Epithelial cell of prostate (primary cell): ENCODE data around the gene TNS3.

ENCODE experiments used
- DNase-seq: peaks from one replicate; pipeline ENCODE4 v3.0.0-alpha.2; 2011; ENCODE audit warnings: low read depth, low spot score
- H3K27ac ChIP-seq: fragments of 450-650 bp; 2 replicates; pipeline ENCODE4 v1.5.1; 2017; ENCODE audit warnings: mild to moderate bottlenecking

Gene TNS3

DNA sequence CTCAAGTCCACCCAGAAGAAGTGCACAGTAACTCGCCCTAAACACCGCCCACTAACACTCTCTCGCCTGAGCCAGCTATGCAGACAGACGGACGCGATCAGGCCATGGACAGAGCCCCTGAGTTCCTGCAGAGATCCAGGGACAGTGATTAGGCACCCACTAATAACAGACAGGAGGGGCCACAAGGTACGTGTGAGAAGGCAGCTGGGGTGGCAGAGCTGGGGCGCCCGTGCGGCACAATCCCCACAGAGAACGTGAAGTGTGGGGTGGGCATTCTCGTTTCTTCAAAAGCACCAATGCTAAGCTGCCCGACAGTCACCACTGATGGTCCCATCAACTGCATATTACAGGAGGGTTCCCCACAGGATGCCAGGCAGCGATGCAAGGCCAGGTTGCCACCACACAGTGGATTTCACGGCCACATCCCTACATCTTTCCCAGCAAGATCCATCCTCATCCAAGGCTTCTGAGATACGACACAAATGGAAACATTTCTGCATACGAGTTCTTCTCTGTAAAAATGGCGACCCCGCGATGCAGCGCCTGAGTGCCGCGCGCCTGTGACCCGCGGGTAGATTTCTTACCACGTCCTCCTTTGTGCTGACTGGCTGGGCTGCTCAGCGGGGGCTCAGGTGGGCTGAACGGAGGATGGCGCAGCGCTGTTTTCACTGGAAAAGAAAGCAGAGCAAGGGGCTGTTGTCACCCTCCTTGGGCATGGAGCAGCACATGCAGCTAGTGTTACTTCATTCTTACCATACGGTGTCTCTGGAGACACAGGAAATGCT, 237.5 kb downstream of the TNS3 start:
- H3K27ac ChIP-seq, result no peak overlapping the region
- DNase-seq, result no peak

GRCh38 chr7:47343061-47343455, 238.9 kb downstream of the TNS3 start:
- DNase-seq, result no peak
- H3K27ac ChIP-seq, result no peak overlapping the region

DNA sequence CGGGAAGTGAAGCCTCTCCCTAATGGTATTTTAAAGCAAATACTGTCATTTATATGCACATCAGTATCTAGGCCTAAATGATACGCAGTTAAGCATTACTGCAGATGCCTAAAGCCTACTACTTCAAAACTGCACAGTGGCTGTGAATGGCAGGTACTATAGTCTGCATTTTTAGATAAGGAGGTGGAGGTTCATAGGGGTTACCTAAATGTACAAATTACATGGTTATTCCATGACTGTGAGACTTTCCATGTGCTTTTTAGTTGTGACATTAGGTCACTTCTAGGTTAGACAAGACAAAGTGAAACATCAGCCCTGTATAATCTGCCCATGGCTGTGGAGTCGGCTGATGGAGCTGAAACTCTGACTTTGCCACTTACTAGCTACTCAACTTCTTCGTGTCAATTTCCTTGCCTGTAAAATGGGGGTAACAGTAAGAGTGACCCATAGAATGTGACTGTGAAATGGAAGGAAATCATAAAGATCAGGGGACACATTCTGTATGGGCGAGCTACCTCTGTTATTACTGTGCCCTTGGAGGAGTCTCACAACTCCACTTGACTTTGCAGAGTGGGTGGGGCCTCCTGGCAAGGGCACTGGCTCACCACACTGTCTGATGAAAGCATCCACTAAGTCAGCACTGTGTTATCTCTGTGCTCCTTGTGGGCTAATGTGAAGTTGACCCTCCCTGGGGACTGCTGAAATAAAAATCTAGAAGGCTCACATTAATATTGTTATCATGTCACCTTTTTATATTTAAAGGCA, 239.4 kb downstream of the TNS3 start:
- no peak for DNase-seq

DNA sequence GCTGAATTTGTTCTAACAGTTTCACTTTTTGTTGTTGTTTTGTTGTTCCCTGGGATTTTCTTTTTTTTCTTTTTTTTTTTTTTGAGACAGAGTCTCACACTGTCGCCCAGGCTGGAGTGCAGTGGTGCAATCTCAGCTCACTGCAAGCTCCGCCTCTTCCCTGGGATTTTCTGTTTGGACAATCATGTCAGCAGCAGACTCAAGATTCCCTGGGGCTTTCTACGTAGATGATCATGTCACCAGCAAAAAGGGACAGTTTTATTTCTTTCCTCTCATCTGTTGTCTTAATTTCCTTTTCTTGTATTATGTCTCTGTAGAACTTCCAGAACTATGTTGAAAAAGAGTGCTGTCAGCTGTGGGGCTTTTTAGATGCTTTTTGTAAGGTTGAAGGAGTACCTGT, 241.4 kb downstream of the TNS3 start:
- DNase-seq, result no peak
- H3K27ac ChIP-seq, result no peak overlapping the region

More for the DNA sequence above, 239.4 kb downstream of the TNS3 start:
- H3K27ac ChIP-seq, result no peak overlapping the region

- no peak overlapping the region for H3K27ac ChIP-seq
- no peak for DNase-seq
Observed at GRCh38 chr7:47338026-47338425, 243.9 kb downstream of the TNS3 start.

DNA sequence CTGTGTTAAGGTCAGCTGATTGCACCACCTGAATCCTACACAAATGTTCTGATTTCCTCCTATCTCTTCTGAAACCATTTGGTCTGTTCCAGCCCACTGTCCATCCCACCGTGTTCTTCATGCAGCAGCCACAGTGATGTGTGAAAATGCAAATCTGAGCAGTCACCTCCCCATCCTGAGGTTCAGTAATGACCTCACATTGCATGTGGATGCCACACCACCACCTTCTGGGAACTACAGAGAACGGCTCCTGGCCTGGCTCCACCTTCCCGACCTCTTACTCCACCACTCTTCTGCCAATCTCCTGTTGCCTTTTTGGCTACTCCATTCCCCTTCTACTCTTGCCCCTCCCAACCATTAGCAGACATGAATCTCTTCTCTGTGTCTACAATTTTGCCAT, 244.4 kb downstream of the TNS3 start:
- no peak overlapping the region for H3K27ac ChIP-seq
- DNase-seq, result no peak

GRCh38 chr7:47336472-47337425, 245.2 kb downstream of the TNS3 start:
- H3K27ac ChIP-seq, result no peak overlapping the region
- no peak for DNase-seq

DNA sequence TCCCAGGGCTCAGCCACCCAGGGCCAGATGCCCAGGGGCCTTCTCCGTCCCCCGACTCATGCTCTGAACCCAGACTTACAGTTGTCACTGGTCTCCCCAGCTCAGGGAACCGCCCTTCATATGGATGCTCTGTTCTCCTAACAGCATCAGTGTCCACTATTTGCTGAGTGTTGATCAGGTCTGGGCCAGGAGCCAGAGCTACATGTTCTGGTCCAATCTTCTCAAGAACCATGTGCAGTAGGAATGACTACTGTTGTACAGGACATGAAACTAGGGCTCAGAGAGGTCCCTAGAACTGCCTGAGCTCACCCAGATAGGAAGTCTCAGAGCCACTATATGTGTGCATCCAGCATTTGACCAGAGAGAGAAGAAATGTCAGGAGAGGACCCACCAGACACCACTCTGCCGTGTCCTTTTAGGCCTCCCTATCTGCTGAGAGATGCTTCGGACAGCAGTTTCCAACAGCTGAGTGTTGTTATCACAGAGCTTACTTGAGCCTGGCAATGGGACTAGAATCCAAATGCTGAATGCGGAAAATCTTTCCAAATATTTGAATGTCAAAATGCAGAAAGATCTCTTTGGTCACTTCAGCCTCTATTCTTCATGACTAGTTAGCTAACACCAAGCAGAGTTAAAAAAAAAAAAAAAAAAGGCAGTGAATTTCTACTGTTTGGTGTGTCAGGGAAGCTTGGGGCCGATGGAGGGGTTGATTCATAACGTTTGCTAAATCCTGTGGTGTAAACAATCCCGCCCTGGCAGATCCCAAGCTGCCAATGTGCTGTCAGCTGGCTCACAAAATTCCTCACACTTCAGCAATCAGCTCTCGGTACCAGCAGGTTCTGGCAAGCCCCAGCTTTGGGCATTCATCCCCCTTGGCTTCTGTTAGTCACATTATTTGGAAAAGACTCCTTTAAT, 246.1 kb downstream of the TNS3 start:
- no peak overlapping the region for H3K27ac ChIP-seq
- DNase-seq, result peak; percentile 89

DNA sequence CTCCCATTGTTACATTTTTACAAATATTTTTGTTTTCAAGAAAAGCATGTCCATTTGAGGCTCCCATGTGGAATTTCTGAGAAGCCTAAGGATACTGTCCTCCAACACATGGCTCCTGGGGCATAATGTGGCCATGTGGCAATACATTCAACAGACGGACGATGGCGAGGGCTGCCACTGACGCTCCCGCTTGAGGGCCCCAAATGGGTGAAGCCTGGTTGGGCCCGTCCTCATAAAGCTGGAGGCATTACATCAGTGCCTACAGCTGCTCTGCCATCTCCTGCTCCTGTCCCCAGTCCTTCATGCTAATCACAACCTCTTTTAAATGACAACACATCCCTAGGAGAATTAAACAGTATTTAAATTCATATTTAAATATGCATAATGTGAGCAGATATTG, 246.8 kb downstream of the TNS3 start:
- H3K27ac ChIP-seq, result no peak overlapping the region
- DNase-seq, result no peak

- DNase-seq, result no peak
- H3K27ac ChIP-seq, result no peak overlapping the region
Observed at GRCh38 chr7:47333959-47334358, 248.0 kb downstream of the TNS3 start.

DNA sequence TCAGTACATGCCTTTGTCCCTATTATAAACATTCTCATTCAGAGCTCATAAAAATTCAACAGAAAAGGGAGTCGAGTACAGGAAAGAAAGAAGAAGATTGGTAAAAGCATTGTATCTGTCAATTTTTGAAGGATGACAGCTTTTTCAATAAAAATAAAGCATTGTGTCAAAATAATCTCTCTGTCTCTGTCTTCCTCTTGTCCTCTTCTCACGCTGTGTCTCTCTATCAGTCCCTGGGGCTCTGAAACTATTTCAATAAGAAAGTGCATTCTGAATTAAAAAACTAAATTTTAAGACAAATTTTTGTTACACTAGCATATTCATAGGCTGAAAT, 248.4 kb downstream of the TNS3 start:
- H3K27ac ChIP-seq, result no peak overlapping the region

GRCh38 chr7:47332681-47333553, 249.0 kb downstream of the TNS3 start:
- no peak overlapping the region for H3K27ac ChIP-seq
- no peak for DNase-seq

More for the DNA sequence above, 248.4 kb downstream of the TNS3 start:
- DNase-seq, result no peak

GRCh38 chr7:47332213-47332612, 249.7 kb downstream of the TNS3 start:
- DNase-seq, result no peak

GRCh38 chr7:47331179-47331565, 250.7 kb downstream of the TNS3 start:
- H3K27ac ChIP-seq, result no peak overlapping the region
- DNase-seq, result no peak

More at GRCh38 chr7:47332213-47332612, 249.7 kb downstream of the TNS3 start:
- no peak overlapping the region for H3K27ac ChIP-seq

GRCh38 chr7:47330561-47331178, 251.2 kb downstream of the TNS3 start:
- DNase-seq, result no peak
- no peak overlapping the region for H3K27ac ChIP-seq

- DNase-seq, result no peak
- no peak overlapping the region for H3K27ac ChIP-seq
Observed at GRCh38 chr7:47330026-47330425, 251.9 kb downstream of the TNS3 start.

GRCh38 chr7:47329320-47329926, 252.5 kb downstream of the TNS3 start:
- no peak for DNase-seq
- no peak overlapping the region for H3K27ac ChIP-seq
